Activated T-cell treated with anti-CD3 and anti-CD28 coated beads for 4 hours (primary cell): ENCODE measurements around the gene RXFP1.

Source experiments
- DNase-seq: peaks from one replicate; pipeline ENCODE4 v3.0.0-alpha.2; 2020

The RXFP1 gene

DNA sequence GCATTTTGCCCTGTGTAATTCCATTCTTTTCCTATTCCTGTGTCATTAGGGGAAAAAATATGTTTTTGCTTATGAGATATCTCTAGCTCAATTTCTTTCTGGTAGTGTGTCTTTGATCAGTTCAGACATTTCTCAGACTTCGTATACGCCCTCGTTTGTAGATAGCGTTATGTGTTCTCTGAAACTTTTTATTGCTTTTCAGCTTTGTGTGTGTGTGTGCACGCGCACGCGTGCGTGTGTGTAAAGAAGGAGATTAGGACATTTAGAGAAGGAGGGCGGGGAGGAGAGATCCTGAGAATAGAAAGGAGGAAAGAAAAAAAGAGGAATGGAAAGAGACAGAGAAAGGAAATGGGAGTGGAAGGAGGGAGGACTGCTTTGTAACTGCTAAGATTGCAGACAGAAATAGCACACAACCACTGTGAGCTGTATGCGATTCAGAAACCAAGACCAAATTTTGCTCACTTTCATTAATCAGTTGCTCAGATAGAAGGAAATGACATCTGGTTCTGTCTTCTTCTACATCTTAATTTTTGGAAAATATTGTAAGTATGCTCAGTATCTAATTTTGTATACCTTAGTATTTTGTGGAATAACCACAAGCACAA, at the start of gene RXFP1:
TSS of gene RXFP1 (plus strand) at position 399 of the 605 bp plus-strand sequence. CDS start at position 494, 95 bp downstream.
- DNase-seq: no peak

DNA sequence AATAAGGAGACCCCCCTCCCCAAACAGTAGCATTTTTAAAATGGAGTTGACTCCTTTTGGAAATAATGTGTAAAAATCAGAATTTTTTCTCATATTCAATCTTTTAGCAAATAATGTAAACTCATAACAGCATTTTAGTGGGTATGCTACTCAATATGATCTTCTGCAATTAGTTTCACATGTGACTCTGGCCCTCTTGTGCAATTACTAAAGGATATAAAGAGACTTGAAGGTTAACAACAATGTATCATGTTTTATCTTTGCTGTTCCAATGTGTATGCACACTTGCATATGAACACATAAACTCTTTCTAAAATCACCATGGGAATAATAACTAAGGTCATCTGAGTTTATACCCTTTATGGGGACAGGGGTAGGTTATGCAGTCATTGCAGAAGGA, 39.9 kb upstream of the RXFP1 start:
- DNase-seq: no peak

DNA sequence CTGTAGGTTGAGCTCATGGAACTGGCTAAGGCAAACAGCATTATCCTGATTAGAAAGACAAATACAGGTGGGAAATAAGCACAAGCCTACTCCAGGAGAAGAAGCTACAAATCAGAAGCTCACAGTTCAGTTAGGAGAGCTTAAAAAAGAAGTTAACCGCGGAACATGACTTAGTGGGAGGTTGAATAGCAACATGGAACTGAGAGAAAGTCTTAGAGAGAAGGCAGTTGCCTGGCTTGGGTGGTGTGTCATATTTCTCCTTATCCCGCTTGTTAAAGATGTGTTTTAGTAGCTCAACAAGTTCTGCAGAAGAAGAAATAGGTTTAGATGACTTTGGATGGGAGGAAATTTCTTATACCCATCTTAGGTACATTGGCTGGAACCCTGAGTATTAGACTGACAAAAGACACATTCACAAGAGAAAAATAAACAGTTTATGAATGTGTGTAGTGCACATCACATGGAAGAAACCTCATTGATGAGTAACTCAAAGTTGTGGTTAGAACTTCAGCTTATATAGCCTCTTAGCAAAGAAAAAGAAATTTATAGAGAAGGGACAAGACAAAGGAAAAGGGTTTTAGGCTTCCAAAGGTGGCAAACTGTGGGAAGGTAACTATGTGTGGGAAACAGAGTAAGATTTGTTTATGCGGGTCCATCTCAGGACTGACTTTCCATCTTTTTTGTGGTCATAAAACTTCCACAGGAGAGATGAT, 37.4 kb upstream of the RXFP1 start:
- no peak for DNase-seq

DNA sequence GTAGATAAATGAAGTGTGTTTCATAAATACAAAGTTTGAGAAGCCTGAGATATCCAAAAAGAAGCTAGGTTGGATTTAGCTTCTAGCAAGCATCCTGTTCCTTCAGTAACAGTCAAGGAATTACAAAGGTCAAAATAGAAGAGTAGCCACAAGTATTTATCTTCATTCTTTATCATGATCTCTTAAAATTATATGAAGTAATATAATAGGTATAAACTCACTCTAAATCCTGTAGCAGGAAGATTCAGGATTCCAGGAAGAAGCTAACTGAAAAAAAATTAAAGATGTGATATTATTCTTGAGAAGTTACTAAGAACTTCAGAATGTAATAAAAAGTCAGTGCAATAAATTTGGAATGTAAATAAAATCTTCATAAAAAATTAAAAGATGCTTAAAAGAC, 31.1 kb upstream of the RXFP1 start:
- DNase-seq: no peak

DNA sequence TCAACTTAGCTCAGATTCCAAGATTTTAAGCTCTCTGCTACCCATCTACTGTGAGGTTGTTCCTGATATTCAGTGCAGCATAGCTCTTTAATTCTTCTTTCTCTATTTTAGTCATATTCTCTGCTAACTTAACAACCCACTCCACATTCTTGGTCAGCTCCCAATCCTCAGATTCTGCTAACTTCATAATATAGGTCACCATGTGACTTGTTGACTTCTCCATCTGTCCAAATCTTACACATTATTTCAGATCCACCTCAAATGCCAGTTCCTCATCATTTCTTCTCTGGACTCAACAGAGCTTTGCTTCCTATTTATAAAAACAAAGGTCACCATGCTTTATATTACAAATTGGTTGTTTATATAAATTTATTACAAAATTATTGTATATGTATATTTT, 29.3 kb upstream of the RXFP1 start:
- DNase-seq: no peak

DNA sequence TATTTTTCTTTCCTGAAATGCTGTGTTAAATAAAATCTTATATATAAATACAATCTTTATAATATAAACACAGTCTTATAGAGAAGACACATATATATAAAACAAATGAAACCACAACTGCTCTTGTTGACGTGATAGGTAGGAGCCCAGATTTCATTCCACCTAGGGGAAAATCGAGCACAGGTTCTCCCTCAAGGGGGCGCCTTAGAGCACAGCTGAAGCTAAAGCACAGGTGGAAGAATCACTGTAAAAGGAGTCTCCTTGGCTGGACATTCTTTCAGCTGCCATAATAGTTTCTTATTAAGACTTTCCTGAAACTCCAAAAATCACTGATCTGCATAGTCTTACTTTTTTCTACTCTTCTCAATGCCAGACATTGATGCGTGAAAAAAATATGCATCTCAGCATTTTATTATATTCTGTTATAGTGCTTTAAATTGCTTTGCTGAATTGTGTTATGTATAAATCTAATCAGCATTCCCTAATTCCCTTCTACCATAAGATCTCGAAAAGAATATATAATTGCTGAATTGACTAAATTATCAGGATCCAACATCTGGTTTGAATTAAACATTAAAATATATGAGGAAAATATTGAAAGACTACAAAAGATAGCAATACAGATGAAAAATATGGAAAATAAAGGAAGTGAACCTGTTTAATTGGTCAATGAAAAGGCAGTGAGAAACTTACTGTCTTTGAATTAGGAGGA, 25.5 kb upstream of the RXFP1 start:
- no peak for DNase-seq

DNA sequence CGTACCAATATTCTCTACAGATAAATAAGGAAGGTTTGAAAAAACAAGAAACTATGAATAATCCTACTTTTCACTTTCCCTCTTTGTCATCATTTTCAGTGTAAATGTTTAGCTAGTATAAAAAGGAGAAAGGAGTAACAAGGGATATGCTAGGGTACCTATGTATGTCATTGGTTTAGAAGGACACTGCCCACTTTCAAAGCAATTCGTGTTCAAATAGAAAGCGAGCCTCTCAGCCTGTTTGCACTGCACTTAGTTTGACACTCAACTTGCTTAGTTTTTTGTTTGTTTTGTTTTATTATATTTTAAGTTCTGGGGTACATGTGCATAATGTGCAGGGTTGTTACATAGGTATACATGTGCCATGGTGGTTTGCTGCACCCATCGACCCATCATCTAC, 21.6 kb upstream of the RXFP1 start:
- DNase-seq: no peak

DNA sequence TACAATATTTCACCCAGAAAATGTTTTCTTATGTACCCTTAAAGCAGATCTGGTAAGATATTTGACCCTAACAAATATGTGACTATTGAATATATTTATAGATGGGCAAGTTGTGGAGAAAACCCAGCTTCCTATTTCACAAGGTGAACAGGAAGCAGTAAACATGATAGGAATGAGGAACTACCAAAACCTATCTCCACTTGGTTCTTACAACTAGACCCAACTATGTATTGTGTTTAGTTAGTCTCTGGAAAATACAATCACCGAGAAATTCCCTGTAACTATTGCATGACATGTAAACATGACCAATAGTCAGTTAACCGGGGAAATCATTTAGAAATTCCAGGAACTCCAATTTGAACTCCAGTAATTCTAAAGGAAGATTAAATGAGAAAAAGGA, 8.4 kb upstream of the RXFP1 start:
- no peak for DNase-seq

DNA sequence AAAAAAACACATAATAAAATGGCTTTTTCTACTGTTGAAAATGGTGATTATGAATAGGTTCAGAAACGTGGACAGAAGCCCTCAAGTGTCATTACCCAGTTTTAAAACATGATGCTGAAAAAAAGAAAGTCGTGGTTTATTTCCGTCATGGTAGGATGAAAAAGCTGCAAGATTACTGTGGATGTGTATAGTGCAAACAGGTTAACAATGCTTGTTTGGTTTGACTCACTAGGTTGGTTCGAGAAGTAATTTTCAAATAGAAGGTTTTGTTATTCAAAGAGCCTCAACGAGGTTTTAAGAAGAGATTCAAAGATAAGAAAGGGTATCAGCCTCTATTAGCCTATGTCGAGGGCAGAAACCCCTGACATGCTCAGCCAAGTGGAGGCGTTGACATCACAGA, 2.5 kb upstream of the RXFP1 start:
- no peak for DNase-seq

DNA sequence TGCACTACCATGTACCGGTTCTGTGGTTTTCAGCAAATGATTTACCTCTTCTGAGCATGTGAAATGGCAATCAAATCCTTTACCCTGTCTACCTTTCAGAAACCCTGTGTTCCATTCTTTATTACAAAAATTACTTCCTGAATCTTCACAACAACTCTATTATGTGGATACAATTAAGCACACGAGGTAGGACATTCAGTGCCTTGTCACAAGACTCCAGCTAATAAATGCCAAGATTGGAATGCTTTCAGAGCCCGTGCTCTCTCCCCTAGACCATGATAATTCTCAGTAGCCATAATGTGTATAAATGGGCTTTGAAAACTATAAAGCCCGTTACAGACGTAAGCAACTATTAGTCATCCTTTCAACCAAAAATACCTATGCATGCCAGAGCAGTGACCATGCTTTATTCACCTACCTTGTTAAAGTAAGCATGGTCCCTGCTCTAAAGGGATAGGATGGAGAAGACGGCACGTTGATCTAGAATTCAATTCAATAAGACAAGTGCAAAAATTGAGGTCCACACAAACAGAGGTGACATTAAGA, 2.4 kb downstream of the RXFP1 start:
- DNase-seq: no peak

DNA sequence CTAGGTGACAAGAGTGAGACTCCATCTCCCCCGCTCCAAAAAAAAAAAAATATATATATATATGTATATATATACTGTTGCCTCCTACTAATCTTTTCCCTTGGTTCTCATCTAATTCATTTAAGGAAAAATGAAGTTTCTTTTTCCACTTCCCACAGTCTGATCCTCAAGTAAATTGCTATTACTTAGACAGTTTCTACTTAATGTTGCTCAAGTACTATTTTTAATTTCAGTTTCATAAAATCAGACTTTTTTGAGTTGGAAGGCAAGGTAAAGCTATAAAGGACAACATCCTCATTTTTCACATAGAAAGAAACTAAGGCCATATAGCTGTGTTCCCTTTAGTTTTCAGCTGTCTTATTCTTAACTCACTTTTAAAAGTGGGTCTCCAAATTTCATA, 5.8 kb downstream of the RXFP1 start:
- no peak for DNase-seq

DNA sequence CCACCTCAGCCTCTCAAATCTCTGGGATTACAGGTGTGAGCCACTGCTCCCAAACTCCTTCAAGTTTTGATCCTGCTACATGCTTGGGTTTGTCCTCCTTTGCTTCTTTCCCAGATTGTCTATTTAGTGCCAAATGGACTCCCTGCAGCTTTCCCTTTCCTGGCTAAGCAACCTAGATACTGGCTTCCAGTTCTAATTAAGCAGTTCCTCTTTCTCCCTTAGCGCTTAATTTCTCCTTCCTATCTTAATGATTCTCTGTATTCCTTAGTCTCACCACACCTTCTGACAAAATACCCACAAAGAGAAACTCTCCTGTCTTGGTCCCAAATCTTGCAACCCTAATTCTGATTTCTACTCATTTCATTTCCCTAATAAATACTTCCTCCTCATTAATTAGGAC, 7.8 kb downstream of the RXFP1 start:
- no peak for DNase-seq

DNA sequence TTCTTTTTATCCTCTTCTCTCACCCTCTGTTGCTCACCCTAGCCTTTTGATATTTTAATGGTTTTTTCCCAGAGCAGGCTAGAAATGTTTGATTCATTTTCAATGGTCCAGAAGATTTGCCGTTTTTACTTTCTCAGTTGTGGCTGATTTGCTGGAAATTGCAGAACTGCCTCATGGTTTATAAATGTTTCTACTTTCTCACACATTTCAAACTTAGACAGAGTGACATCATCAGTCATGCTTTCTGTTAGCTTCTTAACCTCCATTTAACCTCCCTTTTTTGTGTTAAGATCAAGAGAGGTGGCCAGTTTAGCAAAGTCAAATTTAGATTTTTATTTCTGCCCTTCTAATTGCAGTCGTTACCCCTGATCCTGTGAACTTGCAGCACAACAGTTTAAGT, 8.7 kb downstream of the RXFP1 start:
- DNase-seq: no peak

DNA sequence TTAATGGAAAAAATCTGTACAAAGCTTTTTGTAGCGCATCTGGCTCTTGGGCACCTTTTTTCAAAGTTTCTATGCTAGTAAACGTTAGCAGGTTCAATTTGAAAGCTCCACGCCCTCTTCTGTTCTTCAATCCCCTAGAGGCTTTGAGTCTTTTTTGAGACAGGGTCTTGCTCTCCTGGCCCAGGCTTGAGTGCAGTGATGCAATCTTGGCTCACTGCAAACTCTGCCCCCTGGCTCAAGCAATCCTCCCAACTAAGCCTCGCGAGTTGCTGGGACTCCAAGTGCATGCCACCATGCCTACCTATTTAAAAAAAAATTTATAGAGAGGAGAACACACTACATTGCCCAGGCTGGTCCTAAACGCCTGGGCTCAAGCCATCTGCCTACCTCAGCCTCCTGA, 9.2 kb downstream of the RXFP1 start:
- DNase-seq: no peak

DNA sequence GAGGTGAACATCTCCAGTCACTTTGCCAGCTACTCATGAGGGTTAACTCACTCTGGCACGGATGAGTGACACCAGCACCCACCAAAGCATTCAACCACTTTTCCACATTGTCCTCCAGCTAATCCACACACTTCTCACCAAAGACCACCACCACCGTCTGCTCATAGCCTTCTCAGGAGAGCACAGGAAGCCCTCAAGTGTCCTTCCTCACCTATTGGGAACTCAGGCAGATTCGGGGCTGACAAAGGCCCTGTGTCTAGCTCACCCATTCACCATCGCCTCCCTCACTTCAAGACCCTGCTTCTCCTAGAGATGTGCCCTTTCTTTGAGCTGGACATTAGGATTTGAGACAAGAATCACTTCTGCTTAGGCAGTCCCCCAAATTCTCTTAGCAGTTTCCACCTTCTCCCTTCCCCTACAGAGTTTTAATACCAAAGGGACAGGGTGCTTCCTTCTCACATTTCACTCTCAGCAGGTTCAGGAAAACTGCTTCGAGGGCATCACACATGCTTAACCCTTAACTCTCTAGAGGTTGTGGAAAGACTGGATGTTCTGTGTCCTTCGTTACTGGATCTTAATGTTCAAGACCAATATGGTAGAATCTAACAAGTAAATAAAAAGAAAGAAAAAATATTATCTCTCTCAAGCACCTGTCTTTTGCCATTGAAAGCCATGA, 11.0 kb downstream of the RXFP1 start:
- no peak for DNase-seq

DNA sequence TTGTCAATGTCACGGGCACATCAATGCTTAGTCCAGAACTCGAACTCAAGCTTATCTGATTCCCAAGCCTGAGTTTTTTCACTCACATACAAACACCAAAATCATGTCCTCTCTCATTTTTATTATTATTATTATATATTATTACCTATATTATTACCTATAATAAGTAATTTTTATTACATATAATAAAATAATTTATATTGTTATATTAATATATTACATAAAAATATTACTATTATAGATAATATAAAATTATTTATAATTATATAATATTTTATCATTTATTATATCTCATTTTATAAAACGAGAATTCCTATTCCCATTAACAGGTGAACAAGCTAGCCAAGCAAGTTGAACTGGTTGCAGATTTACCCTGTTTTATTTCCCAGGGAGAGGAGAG, 13.0 kb downstream of the RXFP1 start:
- DNase-seq: no peak

DNA sequence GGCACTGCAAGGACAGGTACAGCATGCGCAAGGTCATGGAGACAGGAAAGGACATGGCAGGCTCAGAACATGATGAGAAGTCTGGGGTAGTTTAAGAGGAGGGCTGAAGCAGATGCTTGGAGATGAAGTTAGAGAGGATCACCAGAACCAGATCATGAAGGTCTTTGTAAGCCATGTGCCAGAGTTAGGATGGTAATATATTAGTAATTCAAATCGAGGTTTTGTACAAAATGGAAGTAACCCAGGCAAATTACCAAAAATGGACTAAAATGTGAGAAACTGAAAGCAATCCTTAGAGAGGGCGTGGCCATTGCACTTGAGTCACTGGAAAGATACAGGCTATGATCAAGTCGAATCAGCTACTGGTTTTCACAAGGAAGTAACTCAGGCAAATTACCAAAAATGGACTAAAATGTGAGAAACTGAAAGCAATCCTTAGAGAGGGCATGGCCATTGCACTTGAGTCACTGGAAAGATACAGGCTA, 13.5 kb downstream of the RXFP1 start:
- DNase-seq: no peak

DNA sequence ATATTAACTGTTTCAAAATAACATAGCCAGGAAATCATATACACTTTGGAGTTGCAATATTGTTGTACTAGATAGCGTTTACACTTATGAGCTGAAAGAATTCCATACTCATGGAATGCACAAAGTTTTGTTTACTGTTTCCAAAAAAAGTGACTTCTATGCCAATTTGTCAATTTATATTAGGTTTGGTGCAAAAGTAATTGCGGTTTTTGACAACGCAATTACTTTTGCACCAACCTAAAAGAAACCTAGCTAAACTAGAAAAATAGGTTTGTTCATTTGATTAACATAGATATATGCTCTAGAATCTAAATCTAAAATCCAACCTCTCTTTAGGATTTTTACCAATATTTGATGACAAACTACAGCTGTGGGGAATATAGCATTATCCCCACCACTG, 15.2 kb downstream of the RXFP1 start:
- DNase-seq: no peak

DNA sequence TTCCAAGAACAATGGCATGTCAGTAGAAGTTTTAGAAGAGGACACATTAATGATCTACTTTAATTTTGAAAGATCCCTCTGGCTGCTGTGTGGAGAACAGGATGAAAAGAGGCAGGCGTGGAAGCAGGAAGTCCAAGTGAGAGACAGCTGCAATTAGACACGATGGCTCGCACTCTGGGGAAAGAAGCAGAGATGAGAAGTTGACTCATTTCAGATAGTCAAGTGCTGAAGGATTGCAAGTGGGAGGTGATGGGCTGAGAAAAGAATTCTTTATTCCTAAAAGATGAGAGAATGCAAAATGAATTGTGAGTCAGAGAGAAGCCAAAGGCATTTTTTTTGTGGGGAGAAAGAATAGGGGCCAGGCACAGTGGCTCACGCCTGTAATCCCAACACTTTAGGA, 16.5 kb downstream of the RXFP1 start:
- DNase-seq: no peak

DNA sequence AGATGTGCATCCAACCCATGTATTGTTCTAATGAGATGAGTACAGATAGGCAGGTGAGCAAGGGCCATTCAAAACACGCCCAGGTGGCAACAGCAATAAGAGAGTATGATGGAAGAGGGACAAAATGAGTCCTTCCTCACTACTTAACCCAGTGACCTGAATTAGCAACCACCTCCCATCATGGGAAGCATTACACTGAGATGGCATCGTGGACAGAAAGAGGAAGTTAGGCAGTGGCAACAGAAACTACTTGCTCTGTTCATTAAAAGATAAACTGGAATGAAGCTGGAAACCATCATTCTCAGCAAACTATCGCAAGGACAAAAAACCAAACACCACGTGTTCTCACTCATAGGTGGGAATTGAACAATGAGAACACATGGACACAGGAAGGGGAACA, 17.2 kb downstream of the RXFP1 start:
- DNase-seq: no peak

DNA sequence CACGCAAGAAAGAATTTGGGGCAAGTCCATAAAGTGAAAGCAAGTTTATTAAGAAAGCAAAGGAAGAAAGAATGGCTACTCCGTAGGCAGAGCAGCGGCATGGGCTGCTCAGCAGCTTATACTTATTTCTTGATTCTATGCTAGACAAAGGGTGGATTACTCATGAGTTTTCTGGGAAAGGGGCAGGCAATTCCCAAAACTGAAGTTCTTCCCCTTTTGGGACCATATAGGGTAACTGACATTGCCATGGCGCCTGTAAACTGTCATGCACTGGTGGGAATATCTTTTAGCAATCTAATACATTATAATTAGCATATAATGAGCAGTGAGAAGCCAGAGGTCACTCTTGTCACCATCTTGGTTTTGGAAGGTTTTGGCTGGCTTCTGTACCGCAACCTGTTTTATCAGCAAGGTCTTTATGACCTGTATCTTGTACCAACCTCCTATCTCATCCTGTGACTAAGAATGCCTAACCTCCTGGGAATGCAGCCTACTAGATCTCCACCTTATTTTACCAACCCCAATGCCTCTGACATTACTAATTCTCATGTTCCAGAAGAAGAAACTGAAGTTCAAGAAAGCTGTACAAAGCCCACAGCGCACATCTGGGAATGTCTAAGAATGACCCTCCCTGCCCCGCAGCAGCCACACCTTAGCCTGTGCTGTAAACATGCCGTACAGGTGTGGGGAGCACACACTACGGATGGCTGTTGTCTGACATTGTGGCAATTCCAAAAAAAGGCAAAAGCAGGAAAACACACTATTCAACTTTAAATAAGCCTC, 18.6 kb downstream of the RXFP1 start:
- DNase-seq: no peak

DNA sequence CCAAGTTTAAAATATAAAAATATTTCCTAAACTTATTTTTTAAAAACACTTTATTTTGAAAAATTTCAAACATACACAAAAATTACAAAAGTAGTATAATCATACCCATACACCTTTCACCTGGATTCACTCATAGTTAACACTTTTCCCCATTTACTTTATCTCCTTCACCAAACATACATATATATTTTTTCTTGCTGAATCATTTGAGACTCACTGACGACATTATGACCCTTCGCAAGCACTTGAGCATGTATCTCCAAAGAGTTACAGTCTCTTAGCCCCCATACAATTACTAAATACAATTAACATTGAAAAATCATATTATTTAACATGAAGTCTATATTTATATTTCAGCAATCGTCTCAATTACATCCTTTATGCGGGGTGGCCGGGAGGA, 19.8 kb downstream of the RXFP1 start:
- no peak for DNase-seq

DNA sequence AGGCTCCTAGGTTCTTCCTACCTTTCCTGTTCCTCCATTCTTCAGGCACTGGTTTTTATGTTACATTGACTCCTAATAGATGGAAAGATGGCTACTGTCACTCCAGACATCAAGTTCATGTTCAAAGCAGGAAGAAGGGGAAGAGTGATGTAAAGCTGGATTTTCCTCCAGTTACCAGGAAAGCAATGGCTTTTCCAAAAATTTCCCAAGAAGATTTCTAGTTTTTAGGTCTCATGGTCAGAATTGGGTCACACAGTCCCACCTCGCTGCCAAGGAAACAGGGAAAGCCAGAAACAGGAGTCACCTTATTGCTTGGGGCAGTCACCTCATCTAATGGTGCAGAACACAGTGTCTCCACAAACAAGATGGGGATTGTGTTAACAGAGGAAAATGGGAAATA, 21.5 kb downstream of the RXFP1 start:
- no peak for DNase-seq
